Neutrophil (primary cell): Measurements from ENCODE around the gene CYP51A1.

Source experiments
- H3K27ac ChIP-seq: fragments of 200-600 bp; sonication (generic); 2 replicates; pipeline ENCODE4 v1.5.1; 2016; ENCODE audit warnings: mild to moderate bottlenecking, moderate library complexity
- H3K27me3 ChIP-seq: fragments of 200-600 bp; sonication (generic); 2 replicates; pipeline ENCODE4 v1.6.0; 2016; ENCODE audit warnings: mild to moderate bottlenecking
- H3K36me3 ChIP-seq: fragments of 200-600 bp; sonication (generic); 2 replicates; pipeline ENCODE4 v1.5.1; 2017
- H3K4me1 ChIP-seq, 2 experiments: fragments of 200-600 bp in 1 of 2; sonication (generic) in 1 of 2; 1 replicate in 1 of 2; 2 replicates in 1 of 2; pipeline versions ENCODE4 v1.5.1 to v1.6.1; 2013 to 2016; ENCODE audit warnings: low read depth in 1 of 2, low read length in 1 of 2, mild to moderate bottlenecking in 1 of 2, moderate library complexity in 1 of 2; ENCODE audit not compliant: control insufficient read depth in 1 of 2, insufficient read depth in 1 of 2
- H3K4me3 ChIP-seq, 2 experiments: fragments of 200-600 bp in 1 of 2; sonication (generic) in 1 of 2; 1 replicate in 1 of 2; 2 replicates in 1 of 2; pipeline ENCODE4 v1.5.1; 2013 to 2016; ENCODE audit warnings: low read depth in 1 of 2, low read length in 1 of 2, mild to moderate bottlenecking in 1 of 2, moderate library complexity in 1 of 2
- H3K9me3 ChIP-seq: fragments of 200-600 bp; sonication (generic); 2 replicates; pipeline ENCODE4 v1.5.1; 2016
- CTCF ChIP-seq: fragments of 200-600 bp; sonication (generic); IDR thresholded peaks from 2 replicates; pipeline ENCODE4 v1.5.1; 2016; ENCODE audit warnings: antibody characterized with exemption

Gene CYP51A1

GRCh38 chr7:92141161-92141560 lies 6.9 kb upstream of the CYP51A1 start:
- no peaks in the 10 kb centered on the region for H3K27me3 ChIP-seq
- no peaks in the 10 kb centered on the region for H3K36me3 ChIP-seq
- H3K27ac ChIP-seq, result no peak overlapping the region
- TF ChIP-seq CTCF, result no peak
- no peak overlapping the region for H3K4me3 ChIP-seq
- H3K4me1 ChIP-seq, result no peaks in the 10 kb centered on the region
- no peaks in the 10 kb centered on the region for H3K9me3 ChIP-seq

- H3K27ac ChIP-seq, result no peak overlapping the region
- no peaks in the 10 kb centered on the region for H3K36me3 ChIP-seq
- no peaks in the 10 kb centered on the region for H3K9me3 ChIP-seq
- no peaks in the 10 kb centered on the region for H3K27me3 ChIP-seq
- H3K4me1 ChIP-seq, result peaks cover 16 to 18% of the 10 kb centered on the region in 2 experiments
- no peak for TF ChIP-seq CTCF
- no peak overlapping the region for H3K4me3 ChIP-seq
Measured at GRCh38 chr7:92137557-92137956, 3.3 kb upstream of the CYP51A1 start.

- H3K4me3 ChIP-seq, result peak overlapping the region; percentile 73 to 91
- H3K27me3 ChIP-seq, result no peaks in the 10 kb centered on the region
- no peak for TF ChIP-seq CTCF
- H3K4me1 ChIP-seq, result peaks cover 16 to 18% of the 10 kb centered on the region in 2 experiments
- no peaks in the 10 kb centered on the region for H3K9me3 ChIP-seq
- peak overlapping the region; percentile 83 for H3K27ac ChIP-seq
- no peaks in the 10 kb centered on the region for H3K36me3 ChIP-seq
Measured at GRCh38 chr7:92135052-92135889, 994 bp upstream of the CYP51A1 start.

GRCh38 chr7:92133737-92134270 lies 473 bp downstream of the CYP51A1 start:
- H3K36me3 ChIP-seq, result no peaks in the 10 kb centered on the region
- peak; percentile 68 for TF ChIP-seq CTCF
- H3K27ac ChIP-seq, result peak overlapping the region; percentile 83
- H3K9me3 ChIP-seq, result no peaks in the 10 kb centered on the region
- H3K4me1 ChIP-seq, result peaks cover 16 to 18% of the 10 kb centered on the region in 2 experiments
- no peaks in the 10 kb centered on the region for H3K27me3 ChIP-seq
- peak overlapping the region; percentile 73 to 91 for H3K4me3 ChIP-seq

GRCh38 chr7:92133133-92133736 lies 1.0 kb downstream of the CYP51A1 start:
- H3K27ac ChIP-seq, result peak overlapping the region; percentile 83
- peaks cover 16 to 18% of the 10 kb centered on the region in 2 experiments for H3K4me1 ChIP-seq
- no peaks in the 10 kb centered on the region for H3K36me3 ChIP-seq
- no peaks in the 10 kb centered on the region for H3K9me3 ChIP-seq
- H3K4me3 ChIP-seq, result peak overlapping the region; percentile 73 to 91
- no peaks in the 10 kb centered on the region for H3K27me3 ChIP-seq
- TF ChIP-seq CTCF, result no peak
